Activated T-cell treated with anti-CD3 and anti-CD28 coated beads, Interleukin-2, amount 50 U/mL, for 72 hours (primary cell): ENCODE results near the gene NDUFA5. TPM values are rescaled to one million over a fixed set of nuclear protein-coding genes. Genes with fewer than 3 reads are reported as not detected.
A peak's percentile ranks its signal among the peaks of the same experiment; 100 is the strongest.
"Not testable (repeated sequence)": the region's sequence is repeated elsewhere in the genome, so short reads cannot be mapped to it uniquely, and the experiment has no call there.

Experiments used
- ATAC-seq, 2 donors: fragments of 150-1000 bp; cut with Tn5 transposase; replicated peaks in 1 of 2; 2 replicates each; pipeline ENCODE4 v1.10.0; 2021; ENCODE audit warnings: moderate library complexity in 2 of 2, mild to moderate bottlenecking in 1 of 2
- DNase-seq, 2 donors: peaks; one replicate each; pipeline ENCODE4 v3.0.0; 2021 to 2022; ENCODE audit warnings: mixed read lengths in 1 of 2
- H3K27ac Mint-ChIP-seq: one replicate; pipeline ENCODE4 v1.8.0; 2022; ENCODE audit warnings: mild to moderate bottlenecking, moderate library complexity, mixed read lengths
- H3K27me3 Mint-ChIP-seq: one replicate; pipeline ENCODE4 v1.8.0; 2022; ENCODE audit warnings: low read depth, mixed read lengths
- H3K36me3 Mint-ChIP-seq, 2 donors: one replicate each; pipeline ENCODE4 v1.8.0; 2022; ENCODE audit warnings: mixed read lengths in 2 of 2, mild to moderate bottlenecking in 1 of 2; ENCODE audit not compliant: insufficient read depth in 2 of 2
- H3K4me1 Mint-ChIP-seq: one replicate; pipeline ENCODE4 v1.8.0; 2022; ENCODE audit warnings: low read depth, mixed read lengths
- H3K4me3 Mint-ChIP-seq, 2 donors: one replicate each; pipeline ENCODE4 v1.8.0; 2022; ENCODE audit warnings: mild to moderate bottlenecking in 2 of 2, mixed read lengths in 2 of 2, moderate library complexity in 2 of 2
- H3K9me3 Mint-ChIP-seq, 2 donors: one replicate each; pipeline ENCODE4 v1.8.0; 2022; ENCODE audit warnings: mixed read lengths in 2 of 2
- total RNA-seq, 2 donors: library from RNA; stranded (reverse); gene quantifications; one replicate each; pipeline ENCODE4 v1.2.3, GENCODE V29; 2022

NDUFA5 gene
- total RNA-seq, 2 donors from 2014 or later = 48.4 to 57.5 TPM

- H3K4me1 Mint-ChIP-seq = peaks cover 8% of the 10 kb centered on the region
- no peak overlapping the region for H3K4me3 Mint-ChIP-seq
- peaks cover 14% of the 10 kb centered on the region for H3K27me3 Mint-ChIP-seq
- H3K27ac Mint-ChIP-seq = no peak overlapping the region
- H3K36me3 Mint-ChIP-seq = no peaks in the 10 kb centered on the region
- DNase-seq (no peak), ATAC-seq (no peak)
- H3K9me3 Mint-ChIP-seq = no peaks in the 10 kb centered on the region
These were observed 29.4 kb downstream of the NDUFA5 start for GRCh38 chr7:123528265-123528664.

GRCh38 chr7:123527712-123528225 is 29.8 kb downstream of the NDUFA5 start:
- not testable (repeated sequence) for H3K4me1 Mint-ChIP-seq, H3K4me3 Mint-ChIP-seq, H3K9me3 Mint-ChIP-seq, H3K27me3 Mint-ChIP-seq, DNase-seq, H3K27ac Mint-ChIP-seq, ATAC-seq, H3K36me3 Mint-ChIP-seq

GRCh38 chr7:123526533-123526932 is 31.1 kb downstream of the NDUFA5 start:
- not testable (repeated sequence) for H3K27ac Mint-ChIP-seq, DNase-seq, H3K4me3 Mint-ChIP-seq, H3K27me3 Mint-ChIP-seq, ATAC-seq, H3K4me1 Mint-ChIP-seq, H3K9me3 Mint-ChIP-seq, H3K36me3 Mint-ChIP-seq

GRCh38 chr7:123522066-123522465 is 35.6 kb downstream of the NDUFA5 start:
- Mint-ChIP-seq H3K4me3 (no peak overlapping the region), H3K36me3 (no peaks in the 10 kb centered on the region), H3K27ac (no peak overlapping the region), H3K27me3 (peaks cover 6% of the 10 kb centered on the region), H3K4me1 (no peaks in the 10 kb centered on the region), H3K9me3 (no peaks in the 10 kb centered on the region)
- DNase-seq = no peak
- no peak for ATAC-seq

- no peaks in the 10 kb centered on the region for H3K4me1 Mint-ChIP-seq
- ATAC-seq (no peak), DNase-seq (no peak)
- no peak overlapping the region for H3K4me3 Mint-ChIP-seq
- peaks cover 0 to 1% of the 10 kb centered on the region in 2 donors for H3K36me3 Mint-ChIP-seq
- no peak overlapping the region for H3K27ac Mint-ChIP-seq
- H3K9me3 Mint-ChIP-seq = peaks cover 2 to 8% of the 10 kb centered on the region in 2 donors
- H3K27me3 Mint-ChIP-seq = peaks cover 21% of the 10 kb centered on the region
These were observed 52.4 kb downstream of the NDUFA5 start for GRCh38 chr7:123505221-123505620.

- Mint-ChIP-seq H3K27ac (no peak overlapping the region), H3K27me3 (peaks cover 15% of the 10 kb centered on the region), H3K4me1 (no peaks in the 10 kb centered on the region), H3K4me3 (no peak overlapping the region), H3K9me3 (peaks cover 2 to 8% of the 10 kb centered on the region in 2 donors), H3K36me3 (peaks cover 0 to 1% of the 10 kb centered on the region in 2 donors)
- ATAC-seq (no peak), DNase-seq (no peak)
These were observed 55.4 kb downstream of the NDUFA5 start for GRCh38 chr7:123502201-123502600.

- H3K9me3 Mint-ChIP-seq = peaks cover 2 to 5% of the 10 kb centered on the region in 2 donors
These were observed 56.6 kb downstream of the NDUFA5 start for GRCh38 chr7:123500878-123501489.

GRCh38 chr7:123499211-123499970 is 58.2 kb downstream of the NDUFA5 start:
- Mint-ChIP-seq H3K27me3 (peaks cover 22% of the 10 kb centered on the region), H3K4me3 (no peak overlapping the region), H3K27ac (no peak overlapping the region), H3K36me3 (no peaks in the 10 kb centered on the region), H3K4me1 (no peaks in the 10 kb centered on the region), H3K9me3 (peaks cover 0 to 1% of the 10 kb centered on the region in 2 donors)
- no peak for DNase-seq
- ATAC-seq = no peak

More at GRCh38 chr7:123500878-123501489, 56.6 kb downstream of the NDUFA5 start:
- no peaks in the 10 kb centered on the region for H3K36me3 Mint-ChIP-seq
- no peak for ATAC-seq
- H3K4me3 Mint-ChIP-seq = no peak overlapping the region
- H3K27me3 Mint-ChIP-seq = peaks cover 22% of the 10 kb centered on the region
- no peaks in the 10 kb centered on the region for H3K4me1 Mint-ChIP-seq
- no peak overlapping the region for H3K27ac Mint-ChIP-seq
- no peak for DNase-seq

GRCh38 chr7:123498601-123499000 is 59.0 kb downstream of the NDUFA5 start:
- Mint-ChIP-seq H3K4me3 (no peak overlapping the region), H3K27me3 (peaks cover 22% of the 10 kb centered on the region), H3K36me3 (no peaks in the 10 kb centered on the region), H3K4me1 (no peaks in the 10 kb centered on the region), H3K27ac (no peak overlapping the region), H3K9me3 (no peaks in the 10 kb centered on the region)
- ATAC-seq (no peak), DNase-seq (no peak)

- no peaks in the 10 kb centered on the region for H3K4me1 Mint-ChIP-seq
- DNase-seq (no peak), ATAC-seq (no peak)
- H3K36me3 Mint-ChIP-seq = no peaks in the 10 kb centered on the region
- H3K27ac Mint-ChIP-seq = no peak overlapping the region
- no peak overlapping the region for H3K4me3 Mint-ChIP-seq
- H3K9me3 Mint-ChIP-seq = no peaks in the 10 kb centered on the region
- H3K27me3 Mint-ChIP-seq = peaks cover 22% of the 10 kb centered on the region
These were observed 59.6 kb downstream of the NDUFA5 start for GRCh38 chr7:123498031-123498430.

- DNase-seq = peak; percentile 16 to 19
- Mint-ChIP-seq H3K36me3 (no peaks in the 10 kb centered on the region), H3K4me1 (no peaks in the 10 kb centered on the region), H3K9me3 (no peaks in the 10 kb centered on the region), H3K27ac (no peak overlapping the region), H3K4me3 (no peak overlapping the region), H3K27me3 (peaks cover 9% of the 10 kb centered on the region)
- ATAC-seq = peak in 1 of 2 donors; percentile 34
These were observed 63.3 kb downstream of the NDUFA5 start for GRCh38 chr7:123494193-123494796.

GRCh38 chr7:123492485-123492884 is 65.1 kb downstream of the NDUFA5 start:
- no peaks in the 10 kb centered on the region for H3K4me1 Mint-ChIP-seq
- no peaks in the 10 kb centered on the region for H3K9me3 Mint-ChIP-seq
- peaks cover 7% of the 10 kb centered on the region for H3K27me3 Mint-ChIP-seq
- no peak overlapping the region for H3K27ac Mint-ChIP-seq
- no peak overlapping the region for H3K4me3 Mint-ChIP-seq
- ATAC-seq = peak; percentile 24 to 48
- no peaks in the 10 kb centered on the region for H3K36me3 Mint-ChIP-seq
- DNase-seq = no peak
